ENCODE results near the gene ZNF516. TPM values are rescaled to one million over a fixed set of nuclear protein-coding genes. Genes with fewer than 3 reads are reported as not detected.

The ZNF516 gene
- total and polyA plus RNA-seq, 2 of the 4 experiments (the other 2 are of a cell fraction): 7.9 to 16.9 TPM

GRCh38 chr18:76367168-76368125 is 127.6 kb downstream of the ZNF516 start:
- H2BK15ac ChIP-seq (ENCODE audit: low read depth, low read length): no peak overlapping the region
- 93% methylated on average over 7 of the region's 20 CpGs; no CpG with 5 or more reads in 1 of the 2 experiments for WGBS, 2 experiments (ENCODE audit: extremely low coverage in 2 of 2, insufficient read length in 1 of 2)
- no peak for ATAC-seq (ENCODE audit: low read depth)

More at GRCh38 chr18:76367168-76368125, 127.6 kb downstream of the ZNF516 start:
- H3K4me1 ChIP-seq (ENCODE audit: control insufficient read depth, insufficient read depth, low read length): peaks cover 15% of the 10 kb centered on the region
- H3K9me1 ChIP-seq (ENCODE audit: insufficient read depth, low read length): peaks cover 28% of the 10 kb centered on the region
- CTCF ChIA-PET: no interaction called here
- no peaks in the 10 kb centered on the region for H3K27me3 ChIP-seq (ENCODE audit: control insufficient read depth, insufficient read depth, low read length)
- H4K91ac ChIP-seq (ENCODE audit: insufficient read depth, low read depth, low read length): no peak overlapping the region
- no TSS peak for BruUV-seq (replicated peaks)
- H3K79me1 ChIP-seq (ENCODE audit: low read depth in 1 of 2, low read length in 2 of 2): peaks cover 21 to 72% of the 10 kb centered on the region in 2 experiments
- H3K14ac ChIP-seq (replicated peaks; ENCODE audit: low read depth, low read length): no peak overlapping the region
- dilution Hi-C loops (cut with HindIII; ENCODE audit: low sequenced_read_pairs, unreplicated experiment) (no loop called here), intact Hi-C loops (cut with micrococcal nuclease) (no loop called here), in situ Hi-C loops (cut with MboI; ENCODE audit: low sequenced_read_pairs) (loop anchor here (25.0 kb wide), 2 partner anchors 880 to 1155 kb away; partner anchors contain the start of genes PTGR3 and TSHZ1)
- H2BK120ac ChIP-seq (ENCODE audit: low read depth, low read length): no peak overlapping the region
- no peak for DNase-seq
- no peak overlapping the region for H3K23ac ChIP-seq (ENCODE audit: low read depth, low read length)
- no peak overlapping the region for H3K4me3 ChIP-seq (ENCODE audit: insufficient read depth, low read depth, low read length)
- no peak overlapping the region for H3K9ac ChIP-seq (ENCODE audit: low read depth, low read length)
- H2AK9ac ChIP-seq (replicated peaks; ENCODE audit: low read depth, low read length, poor library complexity): no peak overlapping the region
- no peak overlapping the region for H3K27ac ChIP-seq (ENCODE audit: insufficient read depth, low read length)
- POLR2A ChIA-PET (ENCODE audit: unreplicated experiment): no interaction called here
- H4K5ac ChIP-seq (ENCODE audit: low read depth, low read length): no peak overlapping the region
- H2BK5ac ChIP-seq (ENCODE audit: low read depth, low read length, poor library complexity, severe bottlenecking): no peak overlapping the region
- no peak overlapping the region for H3K56ac ChIP-seq (ENCODE audit: extremely low read depth, insufficient read depth, low read length)
- H3K4ac ChIP-seq (ENCODE audit: low read depth, low read length): no peak overlapping the region
- no peak overlapping the region for H3K18ac ChIP-seq (ENCODE audit: low read depth, low read length)
- no peak overlapping the region for H2AFZ ChIP-seq (replicated peaks; ENCODE audit: low read length, poor library complexity)
- peaks cover 21% of the 10 kb centered on the region for H4K20me1 ChIP-seq (ENCODE audit: insufficient read depth, low read length)
- H2AK5ac ChIP-seq (ENCODE audit: low read depth, low read length): no peak overlapping the region
- TF ChIP-seq BHLHE40 (IDR thresholded peaks at IDR 0.05; ENCODE audit: low read depth, low read length): no peak
- no peak for TF ChIP-seq CHD1 (IDR thresholded peaks at IDR 0.05; ENCODE audit: low read depth, low read length)
- TF ChIP-seq USF2 (IDR thresholded peaks at IDR 0.05; ENCODE audit: low read depth, low read length): no peak
- no peak for TF ChIP-seq CTCF (conservative IDR thresholded peaks at IDR 0.05; ENCODE audit: low read depth, low read length)
- no peak for TF ChIP-seq MAFK (IDR thresholded peaks at IDR 0.05; ENCODE audit: low read depth, low read length)
- no peak for TF ChIP-seq MXI1 (IDR thresholded peaks at IDR 0.05; ENCODE audit: borderline replicate concordance, low read depth, low read length)
- no peak for TF ChIP-seq RAD21 (IDR thresholded peaks at IDR 0.05; ENCODE audit: low read length)
- TF ChIP-seq NFE2L2 (IDR thresholded peaks at IDR 0.05; ENCODE audit: low read depth, low read length): no peak
- no peak for TF ChIP-seq CEBPB (IDR thresholded peaks at IDR 0.05; ENCODE audit: low read depth, low read length)
- TF ChIP-seq POLR2A (IDR thresholded peaks at IDR 0.05; ENCODE audit: low read depth, low read length): no peak
- TF ChIP-seq MAZ (IDR thresholded peaks at IDR 0.05; ENCODE audit: borderline replicate concordance, low read depth, low read length): no peak
- TF ChIP-seq RFX5 (IDR thresholded peaks at IDR 0.05; ENCODE audit: low read depth, low read length): no peak
- H3K36me3 ChIP-seq (ENCODE audit: control insufficient read depth, insufficient read depth, low read length): peaks cover 25% of the 10 kb centered on the region
- no peaks in the 10 kb centered on the region for H3K9me3 ChIP-seq (ENCODE audit: control insufficient read depth, insufficient read depth, low read length)
- no peak overlapping the region for H4K8ac ChIP-seq (ENCODE audit: low read depth in 2 of 2, low read length in 2 of 2)
- H3K4me2 ChIP-seq (ENCODE audit: low read depth, low read length): no peak overlapping the region
- no peak overlapping the region for H2BK20ac ChIP-seq (ENCODE audit: low read depth, low read length)
